Measurements from ENCODE around the gene DENND1A.

The DENND1A gene

GRCh38 chr9:123490688-123491087 is 439.2 kb downstream of the DENND1A start:
- DNase-seq (ENCODE audit: low read depth) = no peak
- TF ChIP-seq CTCF (IDR thresholded peaks at IDR 0.05; ENCODE audit: insufficient read depth, low read depth, low read length, missing control alignments) = no peak
- no peak overlapping the region for H3K4me3 ChIP-seq (ENCODE audit: low read length)

- no peak for DNase-seq (ENCODE audit: low read depth)
- no peak overlapping the region for H3K4me3 ChIP-seq (ENCODE audit: low read length)
- no peak for TF ChIP-seq CTCF (IDR thresholded peaks at IDR 0.05; ENCODE audit: insufficient read depth, low read depth, low read length, missing control alignments)
These were observed 441.1 kb downstream of the DENND1A start for GRCh38 chr9:123488722-123489321.

- TF ChIP-seq CTCF (IDR thresholded peaks at IDR 0.05; ENCODE audit: insufficient read depth, low read depth, low read length, missing control alignments) = no peak
- DNase-seq (ENCODE audit: low read depth) = no peak
- H3K4me3 ChIP-seq (ENCODE audit: low read length) = no peak overlapping the region
These were observed 441.9 kb downstream of the DENND1A start for GRCh38 chr9:123487944-123488548.

GRCh38 chr9:123486431-123486830 is 443.5 kb downstream of the DENND1A start:
- no peak overlapping the region for H3K4me3 ChIP-seq (ENCODE audit: low read length)

GRCh38 chr9:123485216-123485615 is 444.7 kb downstream of the DENND1A start:
- no peak overlapping the region for H3K4me3 ChIP-seq (ENCODE audit: low read length)
- TF ChIP-seq CTCF (IDR thresholded peaks at IDR 0.05; ENCODE audit: insufficient read depth, low read depth, low read length, missing control alignments) = no peak
- DNase-seq (ENCODE audit: low read depth) = peak; percentile 22

More at GRCh38 chr9:123486431-123486830, 443.5 kb downstream of the DENND1A start:
- DNase-seq (ENCODE audit: low read depth) = no peak
- no peak for TF ChIP-seq CTCF (IDR thresholded peaks at IDR 0.05; ENCODE audit: insufficient read depth, low read depth, low read length, missing control alignments)

GRCh38 chr9:123484130-123484529 is 445.8 kb downstream of the DENND1A start:
- no peak for TF ChIP-seq CTCF (IDR thresholded peaks at IDR 0.05; ENCODE audit: insufficient read depth, low read depth, low read length, missing control alignments)
- DNase-seq (ENCODE audit: low read depth) = no peak
- H3K4me3 ChIP-seq (ENCODE audit: low read length) = no peak overlapping the region
